Measurements from ENCODE around the gene BCAR3.
"Not testable (repeated sequence)": the region's sequence is repeated elsewhere in the genome, so short reads cannot be mapped to it uniquely, and the experiment has no call there.

BCAR3 gene

GRCh38 chr1:93668951-93669350 is 12.7 kb downstream of the BCAR3 start:
- DNase-seq: no peak

- no peak for DNase-seq
Measured at GRCh38 chr1:93668121-93668520, 13.5 kb downstream of the BCAR3 start.

- DNase-seq: no peak
Measured at GRCh38 chr1:93667642-93668041, 14.0 kb downstream of the BCAR3 start.

GRCh38 chr1:93666613-93667384 is 14.8 kb downstream of the BCAR3 start:
- no peak for DNase-seq

GRCh38 chr1:93665015-93665414 is 16.6 kb downstream of the BCAR3 start:
- no peak for DNase-seq

GRCh38 chr1:93663208-93663614 is 18.4 kb downstream of the BCAR3 start:
- DNase-seq: no peak

GRCh38 chr1:93662481-93663207 is 19.0 kb downstream of the BCAR3 start:
- DNase-seq: peak in 1 of 4 experiments; percentile 16

GRCh38 chr1:93661829-93662474 is 19.7 kb downstream of the BCAR3 start:
- peak; percentile 25 to 65 (median 40) for DNase-seq

- DNase-seq: not testable (repeated sequence)
Measured at GRCh38 chr1:93661341-93661740, 20.3 kb downstream of the BCAR3 start.

- no peak for DNase-seq
Measured at GRCh38 chr1:93659822-93660503, 21.7 kb downstream of the BCAR3 start.

- no peak for DNase-seq
Measured at GRCh38 chr1:93658188-93658587, 23.4 kb downstream of the BCAR3 start.

- DNase-seq: no peak
Measured at GRCh38 chr1:93656491-93656890, 25.1 kb downstream of the BCAR3 start.

GRCh38 chr1:93653656-93654055 is 28.0 kb downstream of the BCAR3 start:
- DNase-seq: no peak

GRCh38 chr1:93652323-93652949 is 29.2 kb downstream of the BCAR3 start:
- no peak for DNase-seq

GRCh38 chr1:93651695-93652094 is 29.9 kb downstream of the BCAR3 start:
- no peak for DNase-seq

- not testable (repeated sequence) for DNase-seq
Measured at GRCh38 chr1:93650159-93650558, 31.5 kb downstream of the BCAR3 start.

GRCh38 chr1:93649231-93649630 is 32.4 kb downstream of the BCAR3 start:
- no peak for DNase-seq

- no peak for DNase-seq
Measured at GRCh38 chr1:93648656-93649055, 33.0 kb downstream of the BCAR3 start.

- no peak for DNase-seq
Measured at GRCh38 chr1:93641527-93641926, 40.1 kb downstream of the BCAR3 start.

GRCh38 chr1:93640656-93641440 is 40.8 kb downstream of the BCAR3 start:
- no peak for DNase-seq

- DNase-seq: no peak
Measured at GRCh38 chr1:93638981-93639380, 42.7 kb downstream of the BCAR3 start.
